ENCODE data around the gene API5.

Gene API5

DNA sequence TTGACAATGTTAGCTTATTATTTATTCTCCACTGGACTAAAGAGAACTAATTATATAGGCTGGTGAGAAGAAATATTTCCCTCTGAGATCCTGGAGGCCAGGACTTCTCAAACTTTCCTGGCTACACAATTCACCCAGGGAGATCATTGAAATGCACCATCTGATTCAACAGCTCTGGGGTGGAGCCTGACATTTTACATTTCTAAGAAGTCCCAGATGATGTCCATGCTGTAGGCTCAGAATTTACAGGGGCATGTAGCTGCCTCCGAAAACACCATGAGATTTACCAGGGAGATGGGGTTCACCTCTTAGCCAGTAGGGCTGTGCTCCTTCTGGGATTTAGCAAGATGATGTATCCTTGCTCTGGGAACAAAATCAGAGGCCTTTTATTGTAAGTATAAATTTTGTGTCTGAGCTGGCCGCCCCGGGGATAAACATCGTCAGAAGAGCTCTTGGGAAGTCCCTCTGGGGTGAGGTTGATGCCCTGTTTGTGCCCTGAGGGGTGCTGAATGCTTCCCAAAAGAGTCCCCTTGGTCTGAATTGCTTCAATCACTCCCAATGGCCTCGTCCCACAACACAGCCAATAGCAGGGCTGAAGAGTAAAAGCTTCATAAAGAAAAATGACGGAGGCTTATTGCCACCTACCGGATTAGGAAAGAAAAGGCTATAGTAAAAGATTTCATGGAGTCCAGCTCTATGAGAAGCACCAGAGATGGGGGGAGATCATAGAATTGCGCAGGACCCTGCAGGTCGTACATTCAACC lies 33.4 kb upstream of the API5 start:
- no peak for DNase-seq (ENCODE audit: low read depth, low spot score)
- POLR2A ChIA-PET: no interaction called here
- CTCF ChIA-PET: interaction anchor here (1.2 to 2.3 kb wide), 8 partner anchors 8 to 512 kb away, joined by 3 to 16 read pairs (median 4); partner anchors contain the start of gene API5
- TF ChIP-seq, protein P1, sequence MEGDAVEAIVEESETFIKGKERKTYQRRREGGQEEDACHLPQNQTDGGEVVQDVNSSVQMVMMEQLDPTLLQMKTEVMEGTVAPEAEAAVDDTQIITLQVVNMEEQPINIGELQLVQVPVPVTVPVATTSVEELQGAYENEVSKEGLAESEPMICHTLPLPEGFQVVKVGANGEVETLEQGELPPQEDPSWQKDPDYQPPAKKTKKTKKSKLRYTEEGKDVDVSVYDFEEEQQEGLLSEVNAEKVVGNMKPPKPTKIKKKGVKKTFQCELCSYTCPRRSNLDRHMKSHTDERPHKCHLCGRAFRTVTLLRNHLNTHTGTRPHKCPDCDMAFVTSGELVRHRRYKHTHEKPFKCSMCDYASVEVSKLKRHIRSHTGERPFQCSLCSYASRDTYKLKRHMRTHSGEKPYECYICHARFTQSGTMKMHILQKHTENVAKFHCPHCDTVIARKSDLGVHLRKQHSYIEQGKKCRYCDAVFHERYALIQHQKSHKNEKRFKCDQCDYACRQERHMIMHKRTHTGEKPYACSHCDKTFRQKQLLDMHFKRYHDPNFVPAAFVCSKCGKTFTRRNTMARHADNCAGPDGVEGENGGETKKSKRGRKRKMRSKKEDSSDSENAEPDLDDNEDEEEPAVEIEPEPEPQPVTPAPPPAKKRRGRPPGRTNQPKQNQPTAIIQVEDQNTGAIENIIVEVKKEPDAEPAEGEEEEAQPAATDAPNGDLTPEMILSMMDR (IDR thresholded peaks at IDR 0.05; ENCODE audit: insufficient read depth, low read length, missing control alignments): peak; percentile 18
- no peak overlapping the region for H3K4me3 ChIP-seq (ENCODE audit: low read depth, low read length)

DNA sequence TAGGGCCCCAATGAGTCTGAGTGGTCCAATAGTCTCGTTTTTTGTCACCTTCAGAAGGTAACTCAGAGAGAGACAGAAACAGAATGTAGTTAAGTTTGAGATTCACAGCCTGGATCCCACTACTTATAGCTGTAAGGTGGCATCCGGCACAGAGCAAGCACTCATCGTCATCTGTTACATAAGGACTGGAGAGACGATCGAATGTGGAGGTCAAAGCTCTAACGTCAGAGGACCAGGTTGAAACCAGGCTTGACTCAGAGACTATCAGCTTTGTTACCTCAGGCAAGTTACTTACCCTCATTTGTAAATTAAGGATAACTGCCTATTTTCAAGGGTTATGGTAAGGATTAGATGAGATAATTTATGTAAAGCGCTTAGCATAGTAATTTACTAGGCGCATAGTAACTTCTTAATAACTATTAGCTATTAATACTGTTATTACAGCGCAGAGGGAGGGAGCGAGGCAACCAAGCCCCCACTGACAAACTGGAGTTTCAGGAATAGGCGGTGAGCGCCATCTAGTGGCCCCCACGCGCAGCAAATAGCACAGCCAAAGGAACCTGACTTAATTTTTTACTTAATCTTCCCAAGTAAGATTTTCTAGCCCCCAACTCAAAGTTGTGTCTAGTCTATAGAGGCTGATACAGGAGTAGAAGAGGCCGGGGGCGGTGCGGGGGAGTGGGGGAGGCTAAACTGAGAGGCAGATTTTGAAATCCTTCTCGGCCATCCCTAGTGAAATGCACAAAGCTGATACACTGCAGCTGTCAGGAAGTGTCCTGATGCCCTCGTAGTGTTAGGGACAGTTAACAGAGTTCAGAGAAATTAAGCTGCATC lies 29.0 kb upstream of the API5 start:
- no peak overlapping the region for H3K4me3 ChIP-seq (ENCODE audit: low read depth, low read length)
- TF ChIP-seq, protein P1 (IDR thresholded peaks at IDR 0.05; ENCODE audit: insufficient read depth, low read length, missing control alignments): peak; percentile 80
- no peak for DNase-seq (ENCODE audit: low read depth, low spot score)
- ChIA-PET POLR2A (no interaction called here), CTCF (interaction anchor here (0.7 to 4.1 kb wide), 17 partner anchors 8 to 523 kb away, joined by 3 to 60 read pairs (median 6); partner anchors contain the start of gene API5)

DNA sequence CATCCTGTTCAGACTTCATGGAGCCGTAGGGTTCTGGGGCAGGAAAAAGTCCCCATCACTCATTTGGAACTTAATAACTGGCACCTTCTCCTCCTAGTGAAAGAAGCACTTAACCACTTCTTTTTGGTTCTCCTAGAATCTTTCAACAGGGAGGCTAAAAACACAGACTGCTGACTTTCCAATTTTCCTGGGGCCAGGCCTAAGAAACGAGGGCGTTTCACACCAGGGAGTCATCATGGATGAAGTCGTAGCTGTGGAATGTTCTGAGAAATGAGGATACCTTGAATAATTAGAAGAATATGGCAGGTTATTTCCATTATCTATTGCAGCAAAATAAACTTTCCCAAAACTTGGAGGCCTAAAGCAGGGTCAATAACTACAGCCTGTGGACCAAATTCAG lies 26.0 kb upstream of the API5 start:
- ChIA-PET POLR2A (no interaction called here), CTCF (interaction anchor here (1.3 kb wide), 1 partner anchor 22 kb away, joined by 3 read pairs; no protein-coding TSS in a partner anchor)
- no peak overlapping the region for H3K4me3 ChIP-seq (ENCODE audit: low read depth, low read length)
- DNase-seq (ENCODE audit: low read depth, low spot score): no peak
- TF ChIP-seq, protein P1 (IDR thresholded peaks at IDR 0.05; ENCODE audit: insufficient read depth, low read length, missing control alignments): no peak

DNA sequence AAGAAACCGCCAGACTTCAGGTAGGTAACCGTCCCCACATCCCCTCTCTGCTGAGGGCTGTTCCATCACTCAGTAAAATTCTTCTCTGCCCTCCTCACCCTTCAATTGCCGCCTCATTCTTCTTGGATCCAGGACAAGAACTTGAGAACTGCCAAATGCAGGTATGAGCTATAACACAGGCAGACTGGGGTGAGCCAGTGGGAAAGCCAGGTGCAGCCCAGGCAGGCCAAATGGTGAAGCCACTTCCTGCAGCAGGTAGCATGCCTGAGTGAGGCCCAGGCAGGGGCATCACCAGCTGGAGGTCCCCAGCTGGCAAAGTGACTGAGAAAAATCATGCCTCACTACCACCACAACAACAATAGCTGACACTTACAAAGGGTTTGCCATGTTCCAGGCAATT lies 22.4 kb upstream of the API5 start:
- POLR2A ChIA-PET: no interaction called here
- DNase-seq (ENCODE audit: low read depth, low spot score): no peak

DNA sequence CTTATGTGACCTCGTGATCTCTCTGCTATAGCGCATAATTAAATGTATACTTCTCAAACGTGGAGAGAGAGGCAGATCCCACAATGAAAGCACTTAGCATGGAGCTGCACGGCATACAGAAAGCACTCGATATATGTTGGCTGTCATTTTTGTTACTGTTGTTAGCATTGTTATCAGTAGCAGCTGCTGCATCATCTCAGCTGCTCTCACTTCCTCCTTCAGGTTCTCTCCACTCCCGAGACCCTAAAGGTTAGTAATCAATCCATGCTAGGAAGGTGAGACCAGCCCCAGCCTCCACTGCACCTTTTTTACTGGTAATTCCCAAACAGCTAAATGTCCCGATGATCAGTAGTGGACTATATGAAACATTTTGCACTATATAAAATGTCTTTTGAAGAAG lies 13.4 kb upstream of the API5 start:
- H3K4me3 ChIP-seq (ENCODE audit: low read depth, low read length): no peak overlapping the region
- CTCF ChIA-PET: interaction anchor here (6.5 kb wide), 1 partner anchor 15 kb away, joined by 32 read pairs; no protein-coding TSS in a partner anchor
- no peak for DNase-seq (ENCODE audit: low read depth, low spot score)
- TF ChIP-seq, protein P1 (IDR thresholded peaks at IDR 0.05; ENCODE audit: insufficient read depth, low read length, missing control alignments): no peak
- POLR2A ChIA-PET: interaction anchor here (1.0 kb wide), 1 partner anchor 13 kb away, joined by 4 read pairs; the partner anchor contains the start of gene API5

More for the DNA sequence above, 22.4 kb upstream of the API5 start:
- TF ChIP-seq, protein P1 (IDR thresholded peaks at IDR 0.05; ENCODE audit: insufficient read depth, low read length, missing control alignments): no peak
- CTCF ChIA-PET: interaction anchor here (4.1 kb wide), 1 partner anchor 7 kb away, joined by 19 read pairs; no protein-coding TSS in a partner anchor
- H3K4me3 ChIP-seq (ENCODE audit: low read depth, low read length): no peak overlapping the region

DNA sequence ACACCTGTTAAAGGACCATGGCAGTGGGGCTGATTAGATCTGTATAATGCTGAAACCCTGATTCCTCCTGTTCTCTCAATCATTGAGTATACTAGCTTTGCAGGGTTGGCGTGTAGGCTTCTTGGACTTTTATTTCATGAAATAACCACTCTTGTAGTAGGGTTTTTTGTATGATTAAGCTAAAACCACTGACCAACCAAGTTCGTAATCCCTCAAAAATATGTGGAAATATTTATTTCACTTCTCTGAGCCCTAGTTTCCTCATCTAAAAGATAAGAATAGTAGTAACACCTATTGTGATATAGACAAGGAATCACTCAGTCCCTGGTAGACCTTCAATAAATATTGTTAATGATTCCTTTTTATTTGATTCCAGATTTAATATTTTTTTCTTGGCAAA lies 4.2 kb downstream of the API5 start:
- ChIA-PET CTCF (no interaction called here), POLR2A (interaction anchor here (0.6 kb wide), 1 partner anchor 148 kb away, joined by 3 read pairs; no protein-coding TSS in a partner anchor)
- H3K4me3 ChIP-seq (ENCODE audit: low read depth, low read length): no peak overlapping the region
- DNase-seq (ENCODE audit: low read depth, low spot score): no peak
- TF ChIP-seq, protein P1 (IDR thresholded peaks at IDR 0.05; ENCODE audit: insufficient read depth, low read length, missing control alignments): no peak
